ENCODE results near the gene CLTC. TPM values are rescaled to one million over a fixed set of nuclear protein-coding genes. Genes with fewer than 3 reads are reported as not detected.

Gene CLTC
- total RNA-seq, 2 experiments from 2014 or later, result 123 to 227 TPM

DNA sequence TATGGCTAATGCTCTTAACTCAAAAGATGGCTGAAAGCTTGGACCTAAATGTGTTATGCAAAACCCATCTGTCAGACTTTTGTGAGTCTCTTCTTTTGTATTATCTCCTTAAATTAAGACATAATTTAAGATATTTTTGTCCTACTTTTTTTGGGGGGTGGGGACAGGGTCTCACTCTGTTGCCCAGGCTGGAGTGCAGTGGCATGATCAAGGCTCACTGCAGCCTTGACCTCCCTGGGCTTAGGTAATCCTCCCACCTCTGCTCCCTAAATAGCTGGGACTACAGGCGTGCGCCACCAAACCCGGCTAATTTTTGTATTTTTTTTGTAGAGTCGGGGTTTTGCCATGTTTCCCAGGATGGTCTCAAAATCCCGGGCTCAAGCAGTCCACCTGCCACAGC is 7.1 kb downstream of the CLTC start:
- Histone ChIP-seq H2AFZ (ENCODE audit: low read length) (no peak overlapping the region), H3K9me3 (ENCODE audit: low read length) (peaks cover 16% of the 10 kb centered on the region; the same call in 1 of the 2 replicates), H3K9me2 (ENCODE audit: insufficient read depth, low read length) (no peaks in the 10 kb centered on the region), H4K20me1 (ENCODE audit: insufficient read depth, low read length) (peaks cover 49% of the 10 kb centered on the region), H3K4me2 (ENCODE audit: low read length) (peak overlapping the region; percentile 22; the same call in 1 of the 2 replicates), H3K79me2 (ENCODE audit: insufficient read depth, low read depth, low read length) (peaks cover 100% of the 10 kb centered on the region), H3K4me3 (ENCODE audit: low read depth, low read length, poor library complexity, severe bottlenecking) (no peak overlapping the region), H3K4me1 (ENCODE audit: insufficient read depth, low read length, poor library complexity, severe bottlenecking) (peaks cover 58% of the 10 kb centered on the region), H3K27ac (ENCODE audit: low read depth, low read length, poor library complexity, severe bottlenecking) (no peak overlapping the region), H3K36me3 (ENCODE audit: insufficient read depth, low read length) (peaks cover 87% of the 10 kb centered on the region)
- no peak for DNase-seq (ENCODE audit: low spot score)
- ChIA-PET CTCF (ENCODE audit: unreplicated experiment) (interaction anchor here (0.6 kb wide), 1 partner anchor 52 kb away, joined by 3 read pairs; no protein-coding TSS in a partner anchor), POLR2A (interaction anchor here (0.6 to 1.5 kb wide), 3 partner anchors 16 to 978 kb away, joined by 3 to 4 read pairs (median 4); no protein-coding TSS in a partner anchor)
- TF ChIP-seq CTCF (conservative IDR thresholded peaks at IDR 0.05; ENCODE audit: low read length) (no peak), EZH2phosphoT487 (IDR thresholded peaks at IDR 0.05; ENCODE audit: borderline replicate concordance, low read depth, low read length) (no peak)
- no TSS peak for BruUV-seq (replicated peaks)
- intact Hi-C loops (cut with micrococcal nuclease; ENCODE audit: unreplicated experiment), result no loop called here

- peaks cover 44% of the 10 kb centered on the region for H4K20me1 ChIP-seq (ENCODE audit: insufficient read depth, low read length)
- intact Hi-C loops (cut with micrococcal nuclease; ENCODE audit: unreplicated experiment), result no loop called here
- H3K4me2 ChIP-seq (ENCODE audit: low read length), result peak overlapping the region; percentile 22
These were observed 7.6 kb downstream of the CLTC start for GRCh38 chr17:59627274-59627673.

More at GRCh38 chr17:59627274-59627673, 7.6 kb downstream of the CLTC start:
- ChIA-PET CTCF (ENCODE audit: unreplicated experiment) (interaction anchor here (0.6 kb wide), 1 partner anchor 52 kb away, joined by 3 read pairs; no protein-coding TSS in a partner anchor), POLR2A (interaction anchor here (0.7 to 1.5 kb wide), 3 partner anchors 16 to 1099 kb away, joined by 4 to 5 read pairs (median 4); no protein-coding TSS in a partner anchor)
- TF ChIP-seq EZH2phosphoT487 (IDR thresholded peaks at IDR 0.05; ENCODE audit: borderline replicate concordance, low read depth, low read length) (no peak), CTCF (conservative IDR thresholded peaks at IDR 0.05; ENCODE audit: low read length) (no peak)
- no peak for DNase-seq (ENCODE audit: low spot score)
- Histone ChIP-seq H3K27ac (ENCODE audit: low read depth, low read length, poor library complexity, severe bottlenecking) (peak overlapping the region; percentile 31), H3K9me3 (ENCODE audit: low read length) (peaks cover 16% of the 10 kb centered on the region; the same call in 1 of the 2 replicates), H3K9me2 (ENCODE audit: insufficient read depth, low read length) (no peaks in the 10 kb centered on the region), H3K4me3 (ENCODE audit: low read depth, low read length, poor library complexity, severe bottlenecking) (no peak overlapping the region), H3K4me1 (ENCODE audit: insufficient read depth, low read length, poor library complexity, severe bottlenecking) (peaks cover 53% of the 10 kb centered on the region), H3K79me2 (ENCODE audit: insufficient read depth, low read depth, low read length) (peaks cover 100% of the 10 kb centered on the region), H3K36me3 (ENCODE audit: insufficient read depth, low read length) (peaks cover 82% of the 10 kb centered on the region), H2AFZ (ENCODE audit: low read length) (no peak overlapping the region)
- BruUV-seq (replicated peaks), result no TSS peak
